GM19372 (cell line): ENCODE measurements around the gene CTSA.
A peak's percentile ranks its signal among the peaks of the same experiment; 100 is the strongest.
"Not testable (repeated sequence)": the region's sequence is repeated elsewhere in the genome, so short reads cannot be mapped to it uniquely, and the experiment has no call there.

Experiments used
- ATAC-seq: cut with Tn5 transposase; IDR thresholded peaks from one replicate; pipeline ENCODE4 v1.9.1; 2021; ENCODE audit warnings: mild to moderate bottlenecking, low read depth, moderate library complexity; ENCODE audit not compliant: unreplicated experiment

The CTSA gene

DNA sequence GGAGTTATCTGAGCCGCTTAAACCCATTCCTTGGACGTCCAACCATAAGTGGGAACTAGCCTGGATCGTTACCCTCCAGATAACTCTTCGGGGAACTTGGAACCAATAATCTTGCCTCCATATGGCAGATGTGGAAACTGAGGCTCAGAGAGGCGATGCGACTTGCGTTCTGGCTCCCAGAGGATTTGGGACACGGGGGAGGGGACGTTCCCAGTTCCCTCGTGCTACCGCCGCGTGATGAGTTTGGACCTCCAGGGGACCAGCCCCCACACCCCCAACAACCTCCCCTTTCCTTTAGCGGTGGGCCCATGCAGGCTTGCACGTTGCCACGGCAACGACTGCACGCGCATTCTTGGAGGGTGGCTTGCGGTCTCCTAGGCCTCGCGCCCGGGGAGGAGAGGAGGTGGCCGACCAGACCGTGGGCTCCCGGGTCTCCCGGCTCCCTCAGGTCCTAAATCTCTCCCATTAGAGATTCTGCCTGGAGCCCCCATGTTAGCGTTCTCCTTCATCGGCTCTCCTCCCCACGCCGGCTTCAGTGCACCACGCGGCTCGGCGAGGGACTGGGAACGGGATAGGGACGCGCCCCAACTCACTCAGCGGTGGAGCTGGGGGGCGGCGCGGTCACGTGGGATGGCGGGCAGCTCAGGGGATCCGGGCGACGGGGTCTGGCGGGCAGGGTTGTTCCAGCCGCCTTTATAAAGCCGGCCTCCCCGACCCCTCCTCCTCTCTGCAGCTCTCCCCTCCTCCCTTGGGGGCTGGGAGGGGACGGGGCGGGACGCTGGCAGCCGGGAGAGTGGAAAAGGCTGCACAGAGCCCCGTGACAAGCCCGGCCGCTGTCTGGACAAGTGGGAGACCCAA, 20.6 kb downstream of the CTSA start, which contains the start of gene PLTP:
PLTP (minus strand) TSS at position 670 of the 858 bp plus-strand sequence. CDS start 703 bp downstream, outside the sequence.
- no peak for ATAC-seq

DNA sequence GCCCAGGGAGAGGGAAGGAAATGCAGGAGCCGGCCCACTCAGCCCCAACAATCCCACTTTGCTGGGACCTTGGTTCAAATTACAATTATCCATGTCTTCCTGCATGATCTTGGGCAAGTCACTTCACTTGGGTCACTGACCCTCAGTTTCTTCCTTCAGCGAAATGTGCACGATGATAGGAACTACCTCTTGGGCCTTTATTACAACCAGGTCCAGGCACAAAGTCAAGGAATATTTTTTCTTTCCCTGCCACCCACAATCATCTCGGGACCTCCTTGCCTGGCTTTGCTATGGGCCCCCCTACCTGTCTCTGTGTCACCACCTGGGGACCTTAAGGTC, 21.2 kb downstream of the CTSA start:
- ATAC-seq: no peak

DNA sequence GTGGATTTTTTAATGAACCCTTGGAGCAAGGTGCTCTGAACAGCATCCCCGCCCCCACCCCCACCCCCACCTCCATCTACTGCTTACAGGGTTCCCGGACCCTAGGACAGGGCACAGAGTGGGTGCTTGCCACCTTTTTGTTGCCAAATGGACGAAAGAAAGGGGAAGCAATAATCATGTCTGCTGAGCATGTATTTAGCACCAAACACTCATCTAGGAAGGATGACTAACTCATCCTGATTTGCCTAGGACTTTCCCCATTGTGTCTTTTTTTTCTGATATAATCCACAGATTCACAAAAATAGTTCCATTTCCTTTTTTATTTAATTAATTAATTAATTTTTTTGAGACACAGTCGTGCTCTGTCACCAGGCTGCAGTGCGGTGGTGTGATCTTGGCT, 22.0 kb downstream of the CTSA start:
- no peak for ATAC-seq

DNA sequence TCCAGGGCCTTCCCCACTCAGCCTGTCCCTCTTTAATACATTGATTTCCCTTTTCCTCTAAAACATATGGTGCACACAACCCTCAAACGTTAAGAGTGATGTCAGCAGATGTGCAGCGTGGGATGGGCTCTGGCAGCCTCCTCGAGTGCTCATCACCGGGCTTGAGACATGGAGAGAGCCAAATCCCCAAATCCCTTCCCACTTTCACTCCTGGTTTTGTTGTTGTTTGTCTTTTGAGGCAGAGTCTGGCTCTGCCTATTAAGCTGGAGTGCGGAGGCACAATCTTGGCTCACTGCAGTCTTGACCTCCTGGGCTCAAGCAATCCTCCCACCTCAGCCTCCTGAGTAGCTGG, 26.6 kb downstream of the CTSA start:
- no peak for ATAC-seq

DNA sequence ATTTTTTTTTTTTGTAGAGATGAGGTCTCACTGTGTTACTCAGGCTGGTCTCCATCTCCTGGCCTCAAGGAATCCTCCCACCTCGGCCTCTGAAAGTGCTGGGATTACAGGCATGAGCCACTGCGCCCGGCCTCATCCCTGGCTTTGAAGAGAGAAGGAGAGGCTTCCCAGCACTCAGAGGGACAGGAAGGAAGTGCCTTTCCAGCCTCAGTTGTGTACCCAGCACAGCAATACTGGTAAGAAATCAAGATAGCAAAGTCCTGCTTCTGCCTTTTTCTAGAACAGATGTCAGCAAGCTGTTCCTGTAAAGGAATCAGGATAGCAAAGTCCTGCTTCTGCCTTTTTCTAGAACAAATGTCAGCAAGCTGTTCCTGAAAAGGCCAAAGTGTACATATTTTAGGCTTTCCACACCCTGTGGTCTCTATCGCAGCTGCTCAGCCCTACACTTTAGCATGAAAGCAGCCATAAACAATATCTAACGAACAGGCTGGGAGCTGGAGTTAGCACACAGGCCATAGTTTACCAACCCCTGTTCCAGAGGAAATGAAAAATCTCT, 27.1 kb downstream of the CTSA start:
- no peak for ATAC-seq

DNA sequence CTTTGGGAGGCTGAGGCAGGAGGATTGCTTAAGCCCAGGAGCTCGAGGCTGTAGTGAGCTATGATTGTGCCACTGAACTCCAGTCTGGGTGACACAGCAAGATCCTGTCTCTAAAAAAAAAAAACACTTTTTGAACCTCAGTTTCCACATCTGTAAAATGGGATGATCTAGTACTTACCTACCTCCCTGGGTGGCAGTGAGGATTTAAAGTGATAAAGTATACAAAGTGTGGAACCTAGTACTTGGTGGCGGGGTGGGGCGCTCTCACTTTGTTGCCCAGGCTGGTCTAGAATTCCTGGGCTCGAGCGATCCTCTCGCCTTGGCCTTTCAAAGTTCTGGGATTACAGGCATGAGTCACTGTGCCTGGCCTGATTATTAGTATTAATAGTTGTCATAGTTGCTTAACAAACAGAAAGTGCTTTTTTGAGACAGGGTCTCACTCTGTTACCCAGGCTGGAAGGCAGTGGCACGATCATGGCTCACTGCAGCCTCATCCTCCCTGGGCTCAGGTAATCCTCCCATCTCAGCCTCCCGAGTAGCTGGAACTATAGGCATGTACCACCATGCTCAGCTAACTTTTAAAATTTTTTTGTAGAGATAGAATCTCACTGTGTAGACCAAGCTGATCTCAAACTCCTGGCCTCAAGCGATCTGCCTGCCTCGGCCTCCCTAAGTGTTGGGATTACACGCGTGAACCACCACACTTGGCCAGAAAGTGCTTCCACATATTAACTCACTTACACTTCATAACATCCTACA, 27.8 kb downstream of the CTSA start:
- no peak for ATAC-seq

DNA sequence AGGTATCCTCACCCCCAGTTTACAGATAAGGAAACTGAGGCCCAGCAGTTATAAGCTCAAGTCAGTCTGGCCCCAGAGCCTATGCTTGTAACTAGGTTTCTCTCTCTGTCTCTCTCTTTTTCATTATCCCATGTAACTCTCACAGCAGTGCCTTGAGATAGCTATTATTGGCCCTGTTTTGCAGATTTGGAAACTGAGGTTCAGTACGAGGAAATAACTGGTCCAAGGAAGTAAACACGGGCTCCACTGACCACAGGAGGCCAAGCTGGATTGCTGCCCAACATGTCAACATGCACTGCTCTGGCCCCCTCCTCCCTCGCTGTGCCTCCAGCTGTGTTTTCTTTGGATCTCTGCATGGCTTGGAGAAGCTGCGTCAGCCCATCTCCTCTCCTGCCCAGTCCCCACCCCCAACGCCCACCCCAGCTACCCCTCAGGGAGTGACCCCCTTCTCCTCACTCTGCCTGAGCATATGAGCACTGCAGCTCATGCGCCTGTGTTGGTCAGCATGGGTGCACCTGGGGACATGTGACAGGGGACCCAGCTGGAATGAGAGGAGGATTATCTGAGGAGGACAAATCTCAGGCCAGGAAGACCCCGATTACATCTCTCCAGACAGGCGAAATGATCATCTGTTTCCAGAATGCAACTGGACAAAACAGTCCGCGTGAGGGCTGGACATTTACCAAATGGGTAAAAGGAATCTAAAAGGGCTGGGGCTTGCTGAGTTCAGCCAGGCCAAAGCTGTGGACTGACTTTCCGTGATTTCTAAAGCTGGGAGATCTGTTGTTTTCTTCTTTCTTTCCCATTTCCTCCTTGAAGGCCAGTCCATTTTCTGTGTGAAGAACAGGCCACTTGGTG, 28.6 kb downstream of the CTSA start:
- no peak for ATAC-seq

DNA sequence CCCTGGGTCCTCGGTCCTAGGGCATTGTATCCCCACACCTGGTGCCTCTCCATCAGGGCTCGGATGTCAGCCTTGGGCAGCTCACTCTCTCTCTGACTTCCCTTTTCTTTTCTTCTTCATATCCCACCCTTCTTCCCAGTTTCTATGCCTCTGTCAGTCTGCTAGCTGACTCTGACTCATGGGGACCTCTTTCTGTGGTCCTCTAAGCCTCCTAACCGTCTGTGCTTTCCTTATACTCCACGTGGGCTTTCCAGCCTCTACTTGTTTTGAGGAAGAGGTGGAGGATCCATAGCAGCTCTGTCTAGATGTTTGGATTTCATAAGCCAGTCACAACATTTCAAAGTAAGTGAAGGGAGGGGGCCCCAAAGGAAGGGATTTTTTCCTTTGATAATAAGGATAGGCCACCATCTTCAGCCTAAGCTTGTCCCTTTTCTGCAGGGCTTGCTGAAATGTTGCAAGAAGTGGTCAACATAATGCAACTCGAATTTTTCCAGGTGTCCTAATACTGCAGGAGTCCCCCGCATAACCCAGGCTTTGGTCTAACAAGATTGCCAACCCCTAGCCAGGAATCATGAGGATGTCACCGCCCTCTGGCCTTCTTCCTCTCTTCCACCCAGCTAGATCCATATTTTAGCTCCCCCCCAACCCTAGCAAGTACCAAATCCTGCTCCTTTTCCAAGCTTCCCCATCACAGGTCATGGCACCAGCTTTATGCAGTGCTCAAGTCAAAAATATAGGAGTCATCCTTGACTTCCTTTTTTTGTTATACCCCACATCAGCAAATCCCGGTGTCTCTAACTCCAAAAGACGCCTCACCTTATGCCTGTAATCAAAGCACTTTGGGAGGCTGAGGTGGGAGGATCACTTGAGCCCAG, 29.6 kb downstream of the CTSA start:
- no peak for ATAC-seq

DNA sequence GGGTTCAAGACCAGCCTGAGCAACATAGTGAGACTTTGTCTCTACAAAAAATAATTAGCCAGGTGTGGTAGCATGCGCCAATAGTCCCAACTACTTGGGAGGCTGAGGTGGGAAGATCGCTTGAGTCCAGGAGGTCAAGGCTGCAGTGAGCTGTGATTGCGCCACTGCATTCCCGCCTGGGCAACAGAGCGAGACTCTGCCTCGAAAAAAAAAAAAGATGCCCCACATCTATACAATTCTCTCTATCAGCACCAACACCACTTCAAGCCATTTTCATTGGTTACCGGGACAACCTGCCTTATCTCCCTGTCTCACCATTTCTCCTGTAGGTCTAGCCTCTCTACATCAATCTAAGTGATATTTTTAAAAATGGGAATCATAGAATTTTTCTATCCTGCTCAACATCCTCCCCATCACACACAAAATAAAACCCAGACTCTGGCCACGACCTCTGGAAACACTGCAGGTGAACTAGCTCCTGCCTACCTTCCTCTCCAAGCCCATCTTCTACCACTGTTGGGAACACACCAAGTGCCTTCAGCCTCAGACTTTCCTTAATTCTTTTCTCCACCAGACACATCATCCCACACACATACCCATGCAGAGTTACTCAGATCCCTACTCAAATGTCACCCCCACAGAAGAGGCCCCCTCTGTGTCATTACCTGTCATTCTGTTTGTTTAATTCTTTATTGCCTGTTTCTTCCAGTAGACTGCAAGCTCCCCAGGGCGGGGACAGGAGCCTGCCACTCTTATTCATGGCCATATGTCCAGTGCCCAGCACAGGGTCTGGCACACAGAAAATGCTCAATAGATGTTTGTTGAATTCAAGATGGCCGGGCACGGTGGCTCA, 30.4 kb downstream of the CTSA start:
- no peak for ATAC-seq

DNA sequence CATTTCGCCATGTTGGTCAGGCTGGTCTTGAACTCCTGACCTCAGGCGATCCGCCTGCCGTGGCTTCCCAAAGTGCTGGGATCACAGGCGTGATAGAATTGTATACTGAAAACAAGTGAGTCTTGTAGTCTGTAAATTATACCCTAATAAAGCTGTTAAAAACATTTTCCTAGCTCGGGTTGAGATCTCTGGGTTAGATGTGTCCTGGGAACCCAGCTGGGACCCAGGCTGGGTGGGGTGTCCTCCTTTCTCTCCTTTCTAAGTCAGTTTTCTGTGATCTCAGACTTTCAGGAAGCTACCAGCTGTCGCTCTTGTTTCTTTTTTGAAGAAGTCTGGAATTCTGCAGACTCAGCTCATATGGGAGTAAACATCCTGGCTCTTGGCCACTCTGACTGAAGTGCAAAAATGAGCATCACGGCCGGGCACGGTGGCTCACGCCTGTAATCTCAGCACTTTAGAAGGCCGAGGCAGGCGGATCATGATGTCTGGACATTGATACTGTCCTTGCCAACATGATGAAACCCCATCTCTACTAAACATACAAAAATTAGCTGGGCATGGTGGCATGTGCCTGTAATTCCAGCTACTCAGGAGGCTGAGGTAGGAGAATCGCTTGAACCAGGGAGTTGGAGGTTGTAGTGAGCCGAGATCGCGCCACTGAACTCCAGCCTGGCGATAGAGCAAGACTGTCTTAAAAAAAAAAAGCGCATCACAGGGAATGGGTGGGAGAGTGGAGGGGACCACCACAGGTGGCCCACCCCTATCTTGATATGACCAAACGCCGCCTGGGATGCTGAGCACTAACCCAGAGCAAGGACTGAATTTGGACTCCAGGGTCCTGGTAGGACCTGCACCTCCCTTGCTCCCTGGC, 33.5 kb downstream of the CTSA start:
- no peak for ATAC-seq

DNA sequence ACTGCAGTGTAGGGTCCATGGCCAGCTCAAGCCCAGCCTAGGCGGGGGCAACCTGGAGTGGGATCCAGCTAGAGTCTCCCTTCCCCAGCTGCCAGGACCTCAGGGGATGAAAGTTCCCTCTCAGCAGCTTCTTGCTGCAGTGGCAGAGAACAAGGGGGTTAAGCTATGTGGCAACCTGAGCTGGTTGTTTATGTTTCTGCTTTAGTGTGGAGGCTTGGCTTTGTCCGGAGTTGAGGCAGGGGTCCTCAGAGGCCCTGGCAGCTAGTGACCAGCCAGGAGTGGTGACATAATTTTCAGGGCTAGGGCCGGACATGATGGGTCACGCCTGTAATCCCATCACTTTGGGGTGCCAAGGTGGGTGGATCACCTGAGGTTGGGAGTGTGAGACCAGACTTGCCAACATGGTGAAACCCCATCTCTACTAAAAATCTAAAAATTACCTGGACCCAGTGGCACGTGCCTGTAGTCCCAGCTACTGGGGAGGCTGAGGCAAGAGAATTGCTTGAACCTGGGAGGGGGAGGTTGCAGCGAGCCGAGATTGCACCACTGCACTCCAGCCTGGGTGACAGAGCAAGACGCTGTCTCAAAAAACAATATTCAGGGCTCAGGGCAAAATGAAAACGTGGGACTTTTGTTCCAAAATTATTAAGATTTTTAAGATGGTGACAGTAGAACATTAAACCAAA, 34.8 kb downstream of the CTSA start:
- ATAC-seq: no peak

DNA sequence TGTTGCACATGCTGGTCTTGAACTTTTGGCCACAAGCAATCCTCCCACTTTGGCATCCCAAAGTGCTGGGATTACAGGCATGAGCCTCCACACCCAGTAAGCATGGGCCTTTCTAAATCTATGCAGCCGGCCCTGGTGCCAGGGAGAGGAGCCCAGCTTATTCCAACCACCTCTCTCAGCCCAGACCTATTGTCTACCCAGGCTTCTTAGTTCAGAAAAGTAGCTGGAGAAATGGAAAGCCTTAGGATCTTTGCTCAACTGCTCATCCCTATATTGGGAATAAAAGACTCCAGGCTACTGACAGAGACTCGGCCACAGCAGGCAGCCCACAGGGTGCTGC, 35.6 kb downstream of the CTSA start:
- ATAC-seq: no peak

DNA sequence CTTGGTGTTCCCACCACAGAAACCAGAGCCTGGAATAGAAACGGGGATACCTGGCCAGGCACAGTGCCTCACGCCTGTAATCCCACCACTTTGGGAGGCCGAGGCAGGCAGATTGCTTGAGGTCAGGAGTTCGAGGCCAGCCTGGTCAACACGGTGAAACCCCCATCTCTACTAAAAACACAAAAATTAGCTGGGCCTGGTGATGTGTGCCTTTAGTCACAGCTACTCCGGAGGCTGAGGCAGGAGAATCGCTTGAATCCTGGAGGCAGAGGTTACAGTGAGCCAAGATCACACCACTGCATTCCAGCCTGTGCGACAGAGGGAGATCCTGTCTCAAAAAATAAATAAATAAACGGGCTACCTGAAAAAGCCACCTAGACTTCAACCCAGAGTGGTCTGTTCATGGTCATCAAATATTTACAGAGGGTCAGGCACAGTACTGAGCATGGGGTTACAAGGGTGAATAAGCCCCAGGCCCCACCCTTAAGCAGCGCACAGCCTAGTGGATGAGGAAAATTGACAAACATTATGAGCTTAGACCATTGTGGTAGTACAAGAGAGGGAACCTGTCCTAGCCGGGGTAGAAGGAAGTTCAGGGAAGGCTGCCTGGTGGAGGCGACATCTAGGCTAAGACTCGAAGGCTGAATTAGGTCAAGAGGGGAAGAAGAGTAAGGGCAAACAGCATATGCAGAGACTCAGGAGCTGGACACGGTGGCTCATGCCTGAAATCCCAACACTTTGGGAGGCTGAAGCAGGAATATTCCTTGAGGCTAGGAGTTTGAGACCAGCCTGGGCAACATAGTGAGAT, 36.1 kb downstream of the CTSA start:
- no peak for ATAC-seq

DNA sequence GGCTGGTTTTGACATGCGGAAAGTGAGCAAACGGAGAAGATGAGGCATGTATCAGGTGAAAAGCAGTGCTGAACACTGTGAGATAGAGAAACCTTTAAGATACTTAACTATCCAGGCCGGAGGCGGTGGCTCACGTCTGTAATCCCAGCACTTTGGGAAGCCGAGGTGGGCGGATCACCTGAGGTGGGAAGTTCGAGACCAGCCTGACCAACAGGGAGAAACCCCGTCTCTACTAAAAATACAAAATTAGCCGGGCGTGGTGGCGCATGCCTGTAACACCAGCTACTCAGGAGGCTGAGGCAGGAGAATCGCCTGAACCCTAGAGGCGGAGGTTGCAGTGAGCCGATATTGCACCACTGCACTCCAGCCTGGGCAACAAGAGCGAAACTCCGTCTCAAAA, 40.5 kb downstream of the CTSA start:
- not testable (repeated sequence) for ATAC-seq

DNA sequence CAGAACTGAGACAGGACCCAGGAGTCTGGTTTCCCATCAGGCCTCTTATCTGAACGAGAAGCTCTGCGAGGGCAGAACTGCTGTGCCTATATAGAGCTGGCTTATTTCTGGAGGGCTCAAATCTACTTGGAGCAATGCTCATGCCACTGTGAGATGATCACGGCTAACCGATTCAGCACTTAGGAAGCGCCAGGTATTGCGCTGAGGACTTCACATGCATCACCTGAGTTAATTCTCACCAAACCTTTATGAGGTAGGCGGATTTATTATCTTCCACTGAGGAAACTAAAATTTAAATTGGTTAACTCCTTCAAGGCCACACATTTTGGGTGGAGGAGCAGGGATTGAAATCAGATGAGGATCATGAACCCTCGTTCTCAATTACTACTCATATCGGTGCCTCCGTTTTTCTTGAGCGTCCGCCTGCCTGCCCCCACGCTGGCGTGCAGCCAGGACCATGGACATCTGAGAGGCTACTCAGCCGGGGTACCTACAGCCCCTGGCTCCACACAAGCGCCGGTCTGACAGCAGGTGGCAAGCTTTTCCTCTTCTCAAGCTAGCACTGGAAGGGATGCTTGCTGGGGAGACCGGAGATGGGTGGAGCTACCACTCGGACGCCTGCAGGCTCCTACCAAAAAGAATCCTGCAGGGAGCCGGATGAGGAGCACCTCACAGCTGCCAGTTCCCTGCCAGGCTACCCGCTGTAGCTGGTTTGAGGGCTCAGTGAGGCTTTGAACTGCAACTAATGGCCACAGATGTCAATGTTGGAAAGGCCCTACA, 42.3 kb downstream of the CTSA start:
- ATAC-seq: no peak

DNA sequence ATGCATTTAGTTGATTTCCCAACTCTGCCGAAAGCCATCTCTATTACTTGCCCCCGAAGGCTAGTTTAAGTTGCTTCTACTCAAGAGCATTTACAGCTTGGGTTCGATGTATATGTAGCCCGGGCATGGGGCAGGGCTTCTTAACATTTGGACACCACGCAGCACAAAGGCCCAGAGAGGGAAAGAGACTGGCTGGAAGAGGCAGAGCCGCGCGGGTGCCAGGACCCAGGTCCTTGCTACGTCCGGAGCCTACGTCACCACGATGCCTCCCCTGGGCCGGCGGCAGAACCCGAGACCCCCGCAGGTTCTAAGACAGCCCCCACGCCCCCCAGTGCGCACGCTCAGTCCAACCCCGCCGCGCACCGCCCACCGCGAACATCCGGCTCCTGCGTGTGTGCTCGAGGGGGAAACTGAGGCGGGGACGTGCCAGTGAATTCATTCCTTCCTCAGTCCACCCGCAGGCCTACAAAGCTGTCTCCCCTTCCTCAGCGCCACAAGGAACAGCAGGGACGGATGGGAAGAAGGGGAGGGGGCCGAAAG, 43.0 kb downstream of the CTSA start:
- ATAC-seq: peak; percentile 2
